Body of pancreas (tissue), 4 donors: ENCODE measurements around the gene XDH. TPM values are rescaled to one million over a fixed set of nuclear protein-coding genes. Genes with fewer than 3 reads are reported as not detected.

Source experiments
- ATAC-seq: fragments of 150-250 bp; one replicate; pipeline ENCODE4 v1.9.1; 2016
- DNase-seq, 4 donors: peaks; one replicate each; pipeline ENCODE4 v3.0.0-alpha.2; 2019
- H3K27ac ChIP-seq, 4 donors: fragments of 200-600 bp; sonication (generic); 1 replicate in 3 of 4; 2 replicates in 1 of 4; pipeline versions ENCODE4 v1.5.1 to v1.6.1; 2016 to 2019; ENCODE audit warnings: mild to moderate bottlenecking in 1 of 4, mixed read lengths in 1 of 4, moderate library complexity in 1 of 4
- H3K27me3 ChIP-seq, 2 donors: fragments of 200-600 bp; sonication (generic); one replicate each; pipeline ENCODE4 v1.6.0; 2016; ENCODE audit warnings: mild to moderate bottlenecking in 1 of 2
- H3K36me3 ChIP-seq, 2 donors: fragments of 200-600 bp; sonication (generic); replicated peaks in 1 of 2; 2 replicates each; pipeline ENCODE4 v1.5.1; 2016; ENCODE audit warnings: low read depth in 2 of 2; ENCODE audit not compliant: insufficient read depth in 1 of 2
- H3K4me1 ChIP-seq: fragments of 200-600 bp; sonication (generic); one replicate; pipeline ENCODE4 v1.6.0; 2016
- H3K4me3 ChIP-seq, 2 donors: fragments of 200-600 bp; sonication (generic); 1 replicate in 1 of 2; 2 replicates in 1 of 2; pipeline ENCODE4 v1.5.1; 2016 to 2019
- H3K9me3 ChIP-seq, 3 donors: fragments of 200-600 bp; sonication (generic); 1 replicate in 2 of 3; 2 replicates in 1 of 3; pipeline ENCODE4 v1.5.1; 2016
- POLR2A ChIP-seq, 3 donors: fragments of 450-650 bp; IDR thresholded peaks; one replicate each; pipeline ENCODE4 v1.6.1; 2016; ENCODE audit warnings: antibody characterized with exemption in 3 of 3, mild to moderate bottlenecking in 2 of 3
- WGBS, 2 donors: methylation state at CpG; one replicate each; pipeline ENCODE4 v1.1.5; 2017; 5-methylcytosine and 5-hydroxymethylcytosine counted together
- intact Hi-C: fragments of 100-400 bp; cut with DNase I; formaldehyde crosslinking; loops from one replicate; pipeline ENCODE4 v1.15.1; 2023
- total RNA-seq, 2 donors: library from RNA; depleted of rRNA; stranded (reverse); fragments of >200 nt; gene quantifications; one replicate each; pipeline ENCODE4 v1.1.0, GENCODE V29; 2016
- TF ChIP-seq, protein P1 (sequence below), 7 experiments: fragments of 450-650 bp in 4 of 7; fragments of 200-600 bp in 3 of 7; sonication (generic) in 3 of 7; IDR thresholded peaks; one replicate each; pipeline ENCODE4 v1.5.1; 2016 to 2019; ENCODE audit warnings: antibody characterized with exemption in 7 of 7

XDH gene
- total RNA-seq, 2 donors from 2014 or later = 0.78 to 4.9 TPM

DNA sequence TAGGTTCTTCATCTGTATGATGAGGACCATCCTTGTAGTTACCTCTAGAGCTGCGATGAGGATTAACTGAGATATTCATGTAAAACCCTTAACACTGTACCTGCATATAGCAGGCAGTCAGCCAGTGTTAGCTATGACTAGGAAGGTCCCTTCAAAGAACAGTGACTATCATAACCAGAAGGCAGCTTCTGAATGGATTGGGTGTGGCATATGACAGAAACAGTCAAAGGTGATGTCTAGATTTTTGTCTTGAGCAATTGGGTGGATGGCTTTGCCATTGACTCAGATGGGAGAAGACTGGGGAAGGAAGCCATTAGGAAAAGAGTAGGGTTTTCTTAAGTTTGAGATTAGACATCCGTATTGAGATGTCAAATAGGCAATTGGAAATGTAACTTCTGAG lies 15.7 kb downstream of the XDH start:
- no peaks in the 10 kb centered on the region for H3K27me3 ChIP-seq
- no peak overlapping the region for H3K27ac ChIP-seq
- DNase-seq (no peak), ATAC-seq (no peak)
- H3K4me3 ChIP-seq = no peak overlapping the region
- TF ChIP-seq, protein P1, sequence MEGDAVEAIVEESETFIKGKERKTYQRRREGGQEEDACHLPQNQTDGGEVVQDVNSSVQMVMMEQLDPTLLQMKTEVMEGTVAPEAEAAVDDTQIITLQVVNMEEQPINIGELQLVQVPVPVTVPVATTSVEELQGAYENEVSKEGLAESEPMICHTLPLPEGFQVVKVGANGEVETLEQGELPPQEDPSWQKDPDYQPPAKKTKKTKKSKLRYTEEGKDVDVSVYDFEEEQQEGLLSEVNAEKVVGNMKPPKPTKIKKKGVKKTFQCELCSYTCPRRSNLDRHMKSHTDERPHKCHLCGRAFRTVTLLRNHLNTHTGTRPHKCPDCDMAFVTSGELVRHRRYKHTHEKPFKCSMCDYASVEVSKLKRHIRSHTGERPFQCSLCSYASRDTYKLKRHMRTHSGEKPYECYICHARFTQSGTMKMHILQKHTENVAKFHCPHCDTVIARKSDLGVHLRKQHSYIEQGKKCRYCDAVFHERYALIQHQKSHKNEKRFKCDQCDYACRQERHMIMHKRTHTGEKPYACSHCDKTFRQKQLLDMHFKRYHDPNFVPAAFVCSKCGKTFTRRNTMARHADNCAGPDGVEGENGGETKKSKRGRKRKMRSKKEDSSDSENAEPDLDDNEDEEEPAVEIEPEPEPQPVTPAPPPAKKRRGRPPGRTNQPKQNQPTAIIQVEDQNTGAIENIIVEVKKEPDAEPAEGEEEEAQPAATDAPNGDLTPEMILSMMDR (IDR thresholded peaks at IDR 0.05) = no peak
- TF ChIP-seq POLR2A (IDR thresholded peaks at IDR 0.05) = no peak
- intact Hi-C loops = no loop called here
- WGBS, 2 donors = 86 to 89% methylated on average over 2 of the region's 2 CpGs
- no peaks in the 10 kb centered on the region for H3K36me3 ChIP-seq
- H3K4me1 ChIP-seq = peaks cover 11% of the 10 kb centered on the region
- H3K9me3 ChIP-seq = no peaks in the 10 kb centered on the region

- Histone ChIP-seq H3K9me3 (no peaks in the 10 kb centered on the region), H3K36me3 (no peaks in the 10 kb centered on the region), H3K4me3 (no peak overlapping the region), H3K27ac (peak overlapping the region; percentile 4 to 55 (median 18)), H3K27me3 (no peaks in the 10 kb centered on the region), H3K4me1 (peaks cover 11% of the 10 kb centered on the region)
- WGBS, 2 donors = 14 to 16% methylated on average over 4 of the region's 4 CpGs
- intact Hi-C loops = no loop called here
- ATAC-seq (peak; percentile 96), DNase-seq (peak; percentile 81 to 94 (median 90))
- no peak for TF ChIP-seq POLR2A (IDR thresholded peaks at IDR 0.05)
- TF ChIP-seq, protein P1 (IDR thresholded peaks at IDR 0.05) = no peak
These were observed 17.4 kb downstream of the XDH start for GRCh38 chr2:31397094-31397493.

DNA sequence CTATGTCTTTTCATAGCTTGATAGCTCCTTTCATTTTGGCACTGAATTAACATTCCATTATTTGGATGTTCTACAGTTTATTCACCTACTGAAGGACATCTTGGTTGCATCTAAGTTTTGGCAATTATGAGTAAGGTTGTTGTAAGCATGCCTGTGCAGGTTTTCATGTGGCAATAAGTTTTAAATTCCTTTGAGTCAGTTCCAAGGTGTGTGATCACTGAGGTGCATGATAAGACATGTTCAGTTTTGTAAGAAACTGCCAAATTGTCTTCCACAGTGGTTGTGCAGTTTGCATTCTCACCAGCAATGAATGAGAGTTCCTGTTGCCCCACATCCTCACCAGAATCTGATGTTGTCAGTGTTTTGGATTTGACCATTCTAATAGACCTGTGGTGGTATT lies 24.2 kb downstream of the XDH start:
- Histone ChIP-seq H3K36me3 (no peaks in the 10 kb centered on the region), H3K27ac (no peak overlapping the region), H3K4me1 (no peaks in the 10 kb centered on the region), H3K27me3 (no peaks in the 10 kb centered on the region), H3K4me3 (no peak overlapping the region), H3K9me3 (no peaks in the 10 kb centered on the region)
- ATAC-seq (no peak), DNase-seq (no peak)
- intact Hi-C loops = no loop called here
- no peak for TF ChIP-seq POLR2A (IDR thresholded peaks at IDR 0.05)
- TF ChIP-seq, protein P1 (IDR thresholded peaks at IDR 0.05) = no peak

GRCh38 chr2:31388736-31389135 lies 25.8 kb downstream of the XDH start:
- ATAC-seq (no peak), DNase-seq (no peak)
- no peaks in the 10 kb centered on the region for H3K9me3 ChIP-seq
- H3K27ac ChIP-seq = no peak overlapping the region
- WGBS, 2 donors = 84 to 86% methylated on average over 3 to 4 of the region's 4 CpGs
- TF ChIP-seq POLR2A (IDR thresholded peaks at IDR 0.05) = no peak
- TF ChIP-seq, protein P1 (IDR thresholded peaks at IDR 0.05) = no peak
- H3K4me3 ChIP-seq = no peak overlapping the region
- intact Hi-C loops = no loop called here
- no peaks in the 10 kb centered on the region for H3K4me1 ChIP-seq
- no peaks in the 10 kb centered on the region for H3K27me3 ChIP-seq
- H3K36me3 ChIP-seq = no peaks in the 10 kb centered on the region

GRCh38 chr2:31387850-31388249 lies 26.7 kb downstream of the XDH start:
- DNase-seq (no peak), ATAC-seq (no peak)
- no peak overlapping the region for H3K4me3 ChIP-seq
- no peaks in the 10 kb centered on the region for H3K4me1 ChIP-seq
- no peaks in the 10 kb centered on the region for H3K27me3 ChIP-seq
- TF ChIP-seq POLR2A (IDR thresholded peaks at IDR 0.05) = no peak
- TF ChIP-seq, protein P1 (IDR thresholded peaks at IDR 0.05) = no peak
- H3K9me3 ChIP-seq = no peaks in the 10 kb centered on the region
- intact Hi-C loops = no loop called here
- 65 to 81% methylated on average over 8 of the region's 8 CpGs for WGBS, 2 donors
- no peaks in the 10 kb centered on the region for H3K36me3 ChIP-seq
- H3K27ac ChIP-seq = no peak overlapping the region
